Measurements from ENCODE around the gene KIAA1671.

KIAA1671 gene

DNA sequence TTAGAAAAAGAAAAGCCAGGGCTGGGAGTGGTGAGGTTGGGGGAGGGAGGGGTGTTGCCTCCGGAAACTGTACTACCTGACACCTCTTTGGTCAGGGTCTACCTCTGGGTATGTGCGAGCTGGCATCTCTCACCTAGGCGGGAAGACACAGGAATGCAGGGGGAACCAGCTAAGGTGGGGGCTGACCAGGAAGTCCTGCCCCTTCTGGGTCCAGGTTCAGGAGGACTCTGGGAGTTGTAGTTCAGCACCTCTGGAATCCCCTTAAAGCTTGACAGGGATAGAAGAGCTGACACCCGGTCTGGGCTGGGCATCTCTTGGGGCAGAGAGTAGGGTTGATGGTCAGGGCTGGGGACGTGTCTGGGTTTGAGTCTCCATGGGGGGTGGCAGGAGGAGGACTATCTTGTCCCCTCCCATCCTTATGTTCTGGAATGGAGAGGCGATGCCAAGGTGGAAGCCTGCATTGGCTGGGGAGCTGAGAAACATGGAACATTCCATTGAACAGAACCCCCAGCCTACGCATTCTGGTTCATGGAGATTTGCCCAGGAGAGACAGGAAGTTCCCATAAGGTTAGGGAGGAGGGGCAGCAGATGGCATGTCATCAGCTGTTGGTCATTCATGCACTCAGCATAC, 2.1 kb upstream of the KIAA1671 start:
- TF ChIP-seq, protein P1, sequence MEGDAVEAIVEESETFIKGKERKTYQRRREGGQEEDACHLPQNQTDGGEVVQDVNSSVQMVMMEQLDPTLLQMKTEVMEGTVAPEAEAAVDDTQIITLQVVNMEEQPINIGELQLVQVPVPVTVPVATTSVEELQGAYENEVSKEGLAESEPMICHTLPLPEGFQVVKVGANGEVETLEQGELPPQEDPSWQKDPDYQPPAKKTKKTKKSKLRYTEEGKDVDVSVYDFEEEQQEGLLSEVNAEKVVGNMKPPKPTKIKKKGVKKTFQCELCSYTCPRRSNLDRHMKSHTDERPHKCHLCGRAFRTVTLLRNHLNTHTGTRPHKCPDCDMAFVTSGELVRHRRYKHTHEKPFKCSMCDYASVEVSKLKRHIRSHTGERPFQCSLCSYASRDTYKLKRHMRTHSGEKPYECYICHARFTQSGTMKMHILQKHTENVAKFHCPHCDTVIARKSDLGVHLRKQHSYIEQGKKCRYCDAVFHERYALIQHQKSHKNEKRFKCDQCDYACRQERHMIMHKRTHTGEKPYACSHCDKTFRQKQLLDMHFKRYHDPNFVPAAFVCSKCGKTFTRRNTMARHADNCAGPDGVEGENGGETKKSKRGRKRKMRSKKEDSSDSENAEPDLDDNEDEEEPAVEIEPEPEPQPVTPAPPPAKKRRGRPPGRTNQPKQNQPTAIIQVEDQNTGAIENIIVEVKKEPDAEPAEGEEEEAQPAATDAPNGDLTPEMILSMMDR (IDR thresholded peaks at IDR 0.05; ENCODE audit: control extremely low read depth, extremely low read depth, low read depth, missing control alignments) = no peak
- POLR2A ChIA-PET = no interaction called here
- CTCF ChIA-PET = interaction anchor here (1.1 to 1.7 kb wide), 3 partner anchors 8 to 97 kb away, joined by 3 to 5 read pairs (median 4); no protein-coding TSS in a partner anchor
- no peak for DNase-seq (ENCODE audit: extremely low spot score)

DNA sequence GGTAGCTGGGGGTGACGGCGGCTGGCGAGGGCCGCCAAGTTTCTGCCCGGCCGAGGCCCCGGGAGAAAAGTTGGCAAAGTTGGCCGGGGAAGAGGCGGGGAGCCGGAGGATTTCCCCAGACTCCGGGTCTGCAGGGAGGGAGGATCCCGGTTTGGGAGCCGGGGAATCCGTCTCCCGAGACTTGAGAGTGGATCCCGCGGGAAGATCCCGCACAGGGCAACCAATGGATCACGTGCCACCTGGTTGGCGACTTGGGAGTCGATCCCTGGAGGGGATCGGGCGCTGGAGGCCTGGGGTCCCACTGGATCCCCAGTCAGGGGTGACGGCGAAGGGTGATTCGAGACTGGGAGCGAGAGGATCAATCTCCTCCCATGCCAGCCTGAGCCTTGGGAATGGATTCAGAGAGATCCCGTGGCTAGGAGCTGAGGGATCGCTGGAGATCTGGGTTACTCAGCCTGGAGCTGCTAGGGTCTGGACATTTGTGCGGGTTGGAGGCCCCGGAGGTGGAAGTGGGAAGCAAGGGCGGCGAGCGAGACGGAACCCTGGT, 394 bp downstream of the KIAA1671 start:
- ChIA-PET POLR2A (no interaction called here), CTCF (interaction anchor here (2.0 to 2.1 kb wide), 2 partner anchors 10 to 97 kb away, joined by 5 to 7 read pairs; no protein-coding TSS in a partner anchor)
- DNase-seq (ENCODE audit: extremely low spot score) = no peak
- TF ChIP-seq, protein P1 (IDR thresholded peaks at IDR 0.05; ENCODE audit: control extremely low read depth, extremely low read depth, low read depth, missing control alignments) = no peak

DNA sequence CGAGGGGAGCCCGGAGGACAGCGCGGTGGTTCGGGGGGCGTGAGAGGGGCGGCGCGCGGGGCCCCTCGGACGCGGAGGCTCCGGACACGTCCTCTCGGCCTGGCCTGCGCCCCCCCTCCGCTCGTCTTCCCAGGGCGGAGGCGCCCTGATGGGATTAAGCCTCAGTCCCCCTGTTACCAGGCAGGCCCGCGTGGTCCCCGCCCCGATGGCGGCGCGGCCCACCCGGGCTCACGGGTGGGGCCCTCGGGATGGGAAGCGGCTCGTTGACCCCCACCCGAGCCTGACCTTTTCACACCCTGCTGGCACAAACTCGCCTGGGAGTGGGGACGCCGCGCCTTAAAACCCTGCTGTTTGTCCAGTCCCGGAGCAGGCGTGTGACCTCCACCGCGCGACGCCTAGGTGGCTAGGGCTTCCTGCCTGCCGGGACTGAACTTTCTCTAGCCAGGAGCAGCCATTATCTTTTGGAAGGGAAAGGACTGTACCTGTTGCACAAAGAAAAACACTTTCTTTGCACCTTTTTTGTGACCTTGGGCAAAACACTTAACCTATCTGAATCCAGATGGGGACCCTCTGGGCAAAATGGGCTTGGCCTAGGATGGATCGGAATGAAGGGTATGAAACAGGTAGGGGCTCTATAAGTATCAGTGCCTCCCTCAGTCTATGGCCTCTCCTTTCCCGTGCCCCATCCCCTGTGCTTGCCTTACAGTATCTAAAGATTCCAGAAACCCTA, 1.0 kb downstream of the KIAA1671 start:
- ChIA-PET POLR2A (no interaction called here), CTCF (interaction anchor here (2.0 to 2.1 kb wide), 2 partner anchors 9 to 96 kb away, joined by 5 to 7 read pairs; no protein-coding TSS in a partner anchor)
- no peak for DNase-seq (ENCODE audit: extremely low spot score)
- TF ChIP-seq, protein P1 (IDR thresholded peaks at IDR 0.05; ENCODE audit: control extremely low read depth, extremely low read depth, low read depth, missing control alignments) = no peak

DNA sequence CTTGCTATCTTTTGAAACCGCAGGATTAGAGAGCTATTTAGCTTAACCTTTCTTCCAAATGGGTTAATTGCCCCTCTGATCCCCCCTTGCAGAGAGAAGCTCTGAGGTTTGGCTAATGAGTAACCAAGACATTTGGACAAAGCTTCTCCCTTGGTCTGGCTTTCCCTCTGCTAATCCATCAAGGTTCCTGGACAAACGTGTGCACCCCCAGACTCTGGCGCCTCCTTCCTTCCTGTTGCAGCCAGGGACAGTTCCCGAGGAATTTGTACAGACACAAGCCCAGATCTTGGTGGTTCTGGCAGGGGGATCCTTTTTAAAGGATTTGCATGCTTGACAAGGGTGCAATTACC, 1.6 kb downstream of the KIAA1671 start:
- DNase-seq (ENCODE audit: extremely low spot score) = no peak
- POLR2A ChIA-PET = no interaction called here
- TF ChIP-seq, protein P1 (IDR thresholded peaks at IDR 0.05; ENCODE audit: control extremely low read depth, extremely low read depth, low read depth, missing control alignments) = no peak
- CTCF ChIA-PET = interaction anchor here (2.0 to 2.1 kb wide), 2 partner anchors 9 to 95 kb away, joined by 5 to 7 read pairs; no protein-coding TSS in a partner anchor

DNA sequence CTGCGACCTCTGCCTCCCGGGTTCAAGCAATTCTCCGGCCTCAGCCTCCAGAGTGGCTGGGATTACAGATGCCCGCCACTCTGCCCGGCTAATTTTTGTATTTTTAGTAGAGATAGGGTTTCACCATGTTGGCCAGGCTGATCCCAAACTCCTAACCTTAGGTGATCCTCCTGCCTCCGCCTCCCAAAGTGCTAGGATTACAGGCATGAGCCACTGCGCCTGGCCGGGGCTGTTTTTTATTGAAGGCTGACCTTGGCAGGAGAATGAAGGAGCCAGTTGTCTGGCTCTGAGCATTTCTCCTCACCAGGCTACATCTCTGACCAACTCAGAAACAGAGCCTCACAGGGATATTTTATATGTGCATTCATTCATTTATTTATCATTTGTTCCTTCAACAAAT, 2.3 kb downstream of the KIAA1671 start:
- CTCF ChIA-PET = no interaction called here
- POLR2A ChIA-PET = no interaction called here
- TF ChIP-seq, protein P1 (IDR thresholded peaks at IDR 0.05; ENCODE audit: control extremely low read depth, extremely low read depth, low read depth, missing control alignments) = no peak
- no peak for DNase-seq (ENCODE audit: extremely low spot score)

DNA sequence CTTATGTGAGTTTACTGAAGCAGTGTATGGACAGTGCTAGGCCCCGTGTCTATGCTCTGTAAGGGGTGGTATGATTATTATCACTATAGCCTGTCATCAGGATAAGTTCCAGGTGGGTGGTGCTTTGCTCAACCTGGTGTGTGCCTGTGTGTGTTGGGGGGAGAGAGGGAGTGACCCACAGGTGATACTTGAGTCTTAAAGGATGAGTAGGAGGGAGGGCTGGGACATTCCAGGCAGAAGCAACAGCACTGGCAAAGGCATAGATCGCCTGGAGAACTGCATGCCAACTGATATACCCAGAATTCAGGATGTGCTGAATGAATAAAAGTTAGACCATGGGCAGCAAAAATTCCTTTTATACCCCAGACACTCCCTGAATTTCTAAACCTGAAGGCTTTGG, 4.5 kb downstream of the KIAA1671 start:
- no peak for DNase-seq (ENCODE audit: extremely low spot score)
- POLR2A ChIA-PET = interaction anchor here (0.6 kb wide), 1 partner anchor 1385 kb away, joined by 9 read pairs; no protein-coding TSS in a partner anchor
- TF ChIP-seq, protein P1 (IDR thresholded peaks at IDR 0.05; ENCODE audit: control extremely low read depth, extremely low read depth, low read depth, missing control alignments) = no peak
- CTCF ChIA-PET = no interaction called here

All from GM10248 (cell line).